Thoracic aorta (tissue), 2 donors: ENCODE data around the gene TSC2. TPM values are rescaled to one million over a fixed set of nuclear protein-coding genes. Genes with fewer than 3 reads are reported as not detected.
A peak's percentile ranks its signal among the peaks of the same experiment; 100 is the strongest.

Source experiments
- ATAC-seq: fragments of 150-250 bp; one replicate; pipeline ENCODE4 v1.8.0; 2017; ENCODE audit warnings: low read depth; ENCODE audit not compliant: insufficient number of reproducible peaks, low FRiP score
- DNase-seq: peaks from one replicate; pipeline ENCODE4 v3.0.0-alpha.2; 2020; ENCODE audit warnings: low spot score
- H3K27ac ChIP-seq, 2 donors: fragments of 200-600 bp; sonication (generic); 1 replicate in 1 of 2; 2 replicates in 1 of 2; pipeline ENCODE4 v1.5.1; 2016; ENCODE audit warnings: mild to moderate bottlenecking in 2 of 2, moderate library complexity in 2 of 2
- H3K27me3 ChIP-seq: fragments of 200-600 bp; sonication (generic); replicated peaks from 2 replicates; pipeline ENCODE4 v1.6.0; 2016; ENCODE audit warnings: mild to moderate bottlenecking; ENCODE audit not compliant: insufficient read depth
- H3K36me3 ChIP-seq: fragments of 200-600 bp; sonication (generic); one replicate; pipeline ENCODE4 v1.5.1; 2016
- H3K4me1 ChIP-seq, 2 donors: fragments of 200-600 bp; sonication (generic); 1 replicate in 1 of 2; 2 replicates in 1 of 2; pipeline versions ENCODE4 v1.5.1 to v1.6.0; 2016; ENCODE audit warnings: low read depth in 2 of 2, mild to moderate bottlenecking in 1 of 2; ENCODE audit not compliant: control insufficient read depth in 1 of 2
- H3K4me3 ChIP-seq: fragments of 200-600 bp; sonication (generic); 2 replicates; pipeline ENCODE4 v1.5.1; 2016; ENCODE audit warnings: mild to moderate bottlenecking
- H3K9me3 ChIP-seq: fragments of 200-600 bp; sonication (generic); 2 replicates; pipeline ENCODE4 v1.5.1; 2016
- total RNA-seq, 2 donors: library from RNA; depleted of rRNA; stranded (reverse); fragments of >200 nt; gene quantifications; one replicate each; pipeline versions ENCODE4 v1.1.0 to v1.2.3, GENCODE V29; 2016
- TF ChIP-seq, protein P1 (sequence below): fragments of 200-600 bp; sonication (generic); IDR thresholded peaks from one replicate; pipeline ENCODE4 v1.5.1; 2019; ENCODE audit warnings: antibody characterized with exemption

Gene TSC2
- total RNA-seq, 2 donors from 2014 or later, result 112 to 123 TPM

- no peaks in the 10 kb centered on the region for H3K9me3 ChIP-seq
- H3K4me1 ChIP-seq, result peaks cover 3 to 32% of the 10 kb centered on the region in 2 donors
- DNase-seq, result no peak
- H3K36me3 ChIP-seq, result no peaks in the 10 kb centered on the region
- TF ChIP-seq, protein P1, sequence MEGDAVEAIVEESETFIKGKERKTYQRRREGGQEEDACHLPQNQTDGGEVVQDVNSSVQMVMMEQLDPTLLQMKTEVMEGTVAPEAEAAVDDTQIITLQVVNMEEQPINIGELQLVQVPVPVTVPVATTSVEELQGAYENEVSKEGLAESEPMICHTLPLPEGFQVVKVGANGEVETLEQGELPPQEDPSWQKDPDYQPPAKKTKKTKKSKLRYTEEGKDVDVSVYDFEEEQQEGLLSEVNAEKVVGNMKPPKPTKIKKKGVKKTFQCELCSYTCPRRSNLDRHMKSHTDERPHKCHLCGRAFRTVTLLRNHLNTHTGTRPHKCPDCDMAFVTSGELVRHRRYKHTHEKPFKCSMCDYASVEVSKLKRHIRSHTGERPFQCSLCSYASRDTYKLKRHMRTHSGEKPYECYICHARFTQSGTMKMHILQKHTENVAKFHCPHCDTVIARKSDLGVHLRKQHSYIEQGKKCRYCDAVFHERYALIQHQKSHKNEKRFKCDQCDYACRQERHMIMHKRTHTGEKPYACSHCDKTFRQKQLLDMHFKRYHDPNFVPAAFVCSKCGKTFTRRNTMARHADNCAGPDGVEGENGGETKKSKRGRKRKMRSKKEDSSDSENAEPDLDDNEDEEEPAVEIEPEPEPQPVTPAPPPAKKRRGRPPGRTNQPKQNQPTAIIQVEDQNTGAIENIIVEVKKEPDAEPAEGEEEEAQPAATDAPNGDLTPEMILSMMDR, result no peak
- no peak overlapping the region for H3K4me3 ChIP-seq
- ATAC-seq, result no peak
- peaks cover 6% of the 10 kb centered on the region for H3K27me3 ChIP-seq
- no peak overlapping the region for H3K27ac ChIP-seq
Measured at GRCh38 chr16:2019921-2020831, 27.6 kb upstream of the TSC2 start.

DNA sequence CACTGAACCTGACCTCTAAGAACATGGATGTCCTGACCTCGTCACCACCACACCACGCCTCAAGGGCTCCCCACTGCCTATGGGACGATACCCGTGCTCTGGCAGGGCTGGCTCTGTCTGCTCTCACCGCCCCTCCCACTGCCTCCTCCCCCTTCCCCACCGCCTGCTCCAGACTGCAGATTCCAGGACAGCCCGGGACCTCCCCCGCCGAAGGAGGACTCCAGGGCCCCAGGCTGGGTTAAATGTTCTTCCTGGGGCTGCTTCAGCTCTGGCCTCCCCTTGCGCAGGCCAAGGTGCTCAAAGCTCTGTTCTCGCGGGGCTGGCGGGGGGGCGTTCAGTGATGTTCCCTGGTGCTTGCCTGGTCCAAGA is 25.1 kb upstream of the TSC2 start:
- no peak for DNase-seq
- Histone ChIP-seq H3K27me3 (peaks cover 6% of the 10 kb centered on the region), H3K27ac (no peak overlapping the region), H3K4me1 (peaks cover 10 to 52% of the 10 kb centered on the region in 2 donors), H3K36me3 (no peaks in the 10 kb centered on the region), H3K9me3 (no peaks in the 10 kb centered on the region), H3K4me3 (peak overlapping the region; percentile 63)
- TF ChIP-seq, protein P1, result no peak
- no peak for ATAC-seq

DNA sequence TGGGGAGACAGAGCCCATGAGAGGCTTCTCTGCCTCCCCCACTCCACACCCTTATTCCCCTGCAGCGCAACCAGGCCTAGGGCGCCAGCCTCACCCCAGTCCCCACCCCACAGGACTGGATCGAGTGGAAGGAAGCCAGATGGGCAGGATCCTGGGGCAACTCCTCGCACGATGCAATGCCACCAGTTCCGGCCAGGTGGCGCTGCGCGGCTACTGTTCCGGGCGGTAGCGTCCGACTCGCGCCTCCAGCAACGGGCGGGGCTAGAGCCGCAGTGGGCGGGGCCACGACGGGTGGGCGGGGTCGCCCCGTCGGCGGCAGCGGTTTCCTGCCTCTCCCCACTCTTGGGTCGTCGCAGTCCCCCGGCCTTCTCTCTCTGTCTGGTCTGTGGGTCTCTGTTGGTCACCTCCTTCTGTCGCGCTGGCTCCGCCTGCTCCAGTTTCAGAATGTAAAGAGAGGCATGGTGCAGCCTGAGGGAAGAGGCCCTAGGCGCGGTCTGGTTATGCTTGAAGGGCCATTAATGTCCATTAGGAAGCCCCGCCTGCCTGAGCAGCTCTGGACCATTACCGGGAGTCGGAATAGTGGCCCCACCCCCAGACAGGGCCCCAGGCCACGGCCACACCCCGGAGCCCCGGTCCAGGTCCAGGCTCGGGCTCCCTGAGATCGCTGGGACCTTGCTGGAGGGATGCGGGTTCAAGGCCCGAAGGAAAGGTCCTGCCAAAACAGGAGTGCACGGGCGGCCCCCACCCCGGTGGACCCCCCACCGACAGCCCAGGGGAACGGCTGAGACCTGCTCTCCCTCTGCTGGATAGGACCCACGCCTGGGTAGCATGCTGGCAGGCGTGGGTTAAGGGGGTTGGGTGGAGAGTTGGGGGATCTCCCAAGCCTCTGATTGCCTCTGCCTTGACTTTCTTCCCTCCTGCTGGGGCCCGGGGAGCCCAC is 24.4 kb upstream of the TSC2 start:
- H3K27me3 ChIP-seq, result peaks cover 6% of the 10 kb centered on the region
- H3K27ac ChIP-seq, result peak overlapping the region in 1 of 2 donors; percentile 69
- H3K4me3 ChIP-seq, result peak overlapping the region; percentile 63
- DNase-seq (peak; percentile 69), ATAC-seq (peak; percentile 76)
- H3K4me1 ChIP-seq, result peaks cover 14 to 58% of the 10 kb centered on the region in 2 donors
- H3K9me3 ChIP-seq, result no peaks in the 10 kb centered on the region
- no peaks in the 10 kb centered on the region for H3K36me3 ChIP-seq
- TF ChIP-seq, protein P1, result peak; percentile 98

DNA sequence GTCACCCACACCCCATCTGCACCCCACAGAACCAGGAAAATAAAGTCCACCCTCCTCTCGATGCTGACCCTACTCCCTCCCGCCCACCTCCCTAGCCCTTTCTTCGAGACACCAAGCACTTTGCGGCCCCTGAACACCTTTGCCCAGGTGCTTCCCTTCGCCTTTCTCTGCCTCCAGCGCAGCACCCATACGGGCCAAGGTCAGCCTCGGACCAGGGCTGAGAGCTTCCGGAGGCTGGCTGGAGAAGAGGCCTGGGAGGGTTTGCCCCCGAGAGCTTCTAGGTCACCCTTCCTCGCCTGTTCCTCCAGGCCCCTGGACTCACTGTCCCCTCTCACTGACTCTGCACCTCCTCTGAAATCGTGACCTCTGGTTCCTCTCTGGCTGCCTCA is 23.8 kb upstream of the TSC2 start:
- ATAC-seq, result no peak

More for the DNA sequence above, 23.8 kb upstream of the TSC2 start:
- H3K27ac ChIP-seq, result peak overlapping the region in 1 of 2 donors; percentile 69
- H3K27me3 ChIP-seq, result peaks cover 6% of the 10 kb centered on the region
- TF ChIP-seq, protein P1, result no peak
- H3K9me3 ChIP-seq, result no peaks in the 10 kb centered on the region
- DNase-seq, result no peak
- no peak overlapping the region for H3K4me3 ChIP-seq
- H3K36me3 ChIP-seq, result no peaks in the 10 kb centered on the region
- H3K4me1 ChIP-seq, result peaks cover 14 to 65% of the 10 kb centered on the region in 2 donors
